ENCODE measurements around the gene PHC2.

The PHC2 gene

GRCh38 chr1:33338440-33339211 is 92.3 kb downstream of the PHC2 start:
- no peak overlapping the region for H3K9ac ChIP-seq (ENCODE audit: low read length)
- H3F3A ChIP-seq (ENCODE audit: insufficient read depth), result no peaks in the 10 kb centered on the region
- H3K4me3 ChIP-seq (ENCODE audit: insufficient read depth, low read length, poor library complexity, severe bottlenecking), result no peak overlapping the region
- H4K20me1 ChIP-seq (ENCODE audit: low read depth, low read length), result peaks cover 3% of the 10 kb centered on the region; the same call in 1 of the 2 replicates
- H3K27me3 ChIP-seq (ENCODE audit: low read length), result no peaks in the 10 kb centered on the region
- H3K79me2 ChIP-seq (ENCODE audit: insufficient read depth, low read length), result no peaks in the 10 kb centered on the region
- no peaks in the 10 kb centered on the region for H3K36me3 ChIP-seq (ENCODE audit: low read length)
- H3K9me2 ChIP-seq (replicated peaks; ENCODE audit: insufficient read depth, low read length), result no peaks in the 10 kb centered on the region
- H3K4me2 ChIP-seq (ENCODE audit: low read depth, low read length, poor library complexity, severe bottlenecking), result no peak overlapping the region
- H2AFZ ChIP-seq (ENCODE audit: low read depth, low read length, severe bottlenecking), result no peak overlapping the region
- TF ChIP-seq EZH2phosphoT487 (conservative IDR thresholded peaks at IDR 0.05; ENCODE audit: low read length) (no peak), CTCF (IDR thresholded peaks at IDR 0.05; ENCODE audit: insufficient read depth, low read length, poor library complexity, severe bottlenecking) (no peak)
- H3K27ac ChIP-seq (ENCODE audit: low read depth, low read length), result no peak overlapping the region
- H3K9me3 ChIP-seq (ENCODE audit: insufficient read depth, low read length), result no peaks in the 10 kb centered on the region

GRCh38 chr1:33338048-33338439 is 92.9 kb downstream of the PHC2 start:
- Histone ChIP-seq H3K27ac (ENCODE audit: low read depth, low read length) (no peak overlapping the region), H3K9me2 (replicated peaks; ENCODE audit: insufficient read depth, low read length) (no peaks in the 10 kb centered on the region), H3K79me2 (ENCODE audit: insufficient read depth, low read length) (no peaks in the 10 kb centered on the region), H3K4me3 (ENCODE audit: insufficient read depth, low read length, poor library complexity, severe bottlenecking) (no peak overlapping the region), H3K36me3 (ENCODE audit: low read length) (no peaks in the 10 kb centered on the region), H4K20me1 (ENCODE audit: low read depth, low read length) (peaks cover 3% of the 10 kb centered on the region; the same call in 1 of the 2 replicates), H2AFZ (ENCODE audit: low read depth, low read length, severe bottlenecking) (no peak overlapping the region), H3K9ac (ENCODE audit: low read length) (no peak overlapping the region), H3K9me3 (ENCODE audit: insufficient read depth, low read length) (no peaks in the 10 kb centered on the region), H3K4me2 (ENCODE audit: low read depth, low read length, poor library complexity, severe bottlenecking) (no peak overlapping the region), H3F3A (ENCODE audit: insufficient read depth) (no peaks in the 10 kb centered on the region), H3K27me3 (ENCODE audit: low read length) (no peaks in the 10 kb centered on the region)
- TF ChIP-seq EZH2phosphoT487 (conservative IDR thresholded peaks at IDR 0.05; ENCODE audit: low read length), result no peak
- no peak for TF ChIP-seq CTCF (IDR thresholded peaks at IDR 0.05; ENCODE audit: insufficient read depth, low read length, poor library complexity, severe bottlenecking)

GRCh38 chr1:33337441-33337840 is 93.5 kb downstream of the PHC2 start:
- no peaks in the 10 kb centered on the region for H3K9me2 ChIP-seq (replicated peaks; ENCODE audit: insufficient read depth, low read length)
- H3K4me3 ChIP-seq (ENCODE audit: insufficient read depth, low read length, poor library complexity, severe bottlenecking), result no peak overlapping the region
- H2AFZ ChIP-seq (ENCODE audit: low read depth, low read length, severe bottlenecking), result no peak overlapping the region
- TF ChIP-seq CTCF (IDR thresholded peaks at IDR 0.05; ENCODE audit: insufficient read depth, low read length, poor library complexity, severe bottlenecking) (no peak), EZH2phosphoT487 (conservative IDR thresholded peaks at IDR 0.05; ENCODE audit: low read length) (no peak)
- H3K9me3 ChIP-seq (ENCODE audit: insufficient read depth, low read length), result no peaks in the 10 kb centered on the region
- H4K20me1 ChIP-seq (ENCODE audit: low read depth, low read length), result peaks cover 3% of the 10 kb centered on the region; the same call in 1 of the 2 replicates
- no peaks in the 10 kb centered on the region for H3K27me3 ChIP-seq (ENCODE audit: low read length)
- no peaks in the 10 kb centered on the region for H3K36me3 ChIP-seq (ENCODE audit: low read length)
- no peak overlapping the region for H3K27ac ChIP-seq (ENCODE audit: low read depth, low read length)
- no peaks in the 10 kb centered on the region for H3K79me2 ChIP-seq (ENCODE audit: insufficient read depth, low read length)
- no peak overlapping the region for H3K9ac ChIP-seq (ENCODE audit: low read length)
- H3K4me2 ChIP-seq (ENCODE audit: low read depth, low read length, poor library complexity, severe bottlenecking), result no peak overlapping the region
- H3F3A ChIP-seq (ENCODE audit: insufficient read depth), result no peaks in the 10 kb centered on the region
